ENCODE data around the gene CRYGS.

- TF ChIP-seq EZH2 (IDR thresholded peaks at IDR 0.05; ENCODE audit: insufficient read depth, poor library complexity, severe bottlenecking) (no peak), EZH2phosphoT487 (IDR thresholded peaks at IDR 0.05; ENCODE audit: insufficient read depth, low read depth) (no peak)
These were observed 37.9 kb downstream of the CRYGS start for GRCh38 chr3:186506191-186506739.
